HG03135 (cell line): ENCODE data around the gene MTCL1.

Experiments
- ATAC-seq: cut with Tn5 transposase; IDR thresholded peaks from one replicate; pipeline ENCODE4 v1.9.1; 2021; ENCODE audit warnings: mild to moderate bottlenecking, moderate library complexity; ENCODE audit not compliant: unreplicated experiment

Gene MTCL1

GRCh38 chr18:8709248-8710059 lies 4.1 kb downstream of the MTCL1 start:
- ATAC-seq = no peak

- ATAC-seq = no peak
Observed at GRCh38 chr18:8711736-8712135, 6.4 kb downstream of the MTCL1 start.

GRCh38 chr18:8713691-8714090 lies 8.3 kb downstream of the MTCL1 start:
- ATAC-seq = no peak

- no peak for ATAC-seq
Observed at GRCh38 chr18:8715599-8715998, 10.2 kb downstream of the MTCL1 start.

GRCh38 chr18:8717011-8717770 lies 11.8 kb downstream of the MTCL1 start:
- ATAC-seq = no peak

- ATAC-seq = no peak
Observed at GRCh38 chr18:8718401-8718913, 13.1 kb downstream of the MTCL1 start.

GRCh38 chr18:8719192-8719591 lies 13.8 kb downstream of the MTCL1 start:
- ATAC-seq = no peak

- no peak for ATAC-seq
Observed at GRCh38 chr18:8720141-8720540, 14.8 kb downstream of the MTCL1 start.

- ATAC-seq = no peak
Observed at GRCh38 chr18:8721094-8721669, 15.8 kb downstream of the MTCL1 start.

- ATAC-seq = no peak
Observed at GRCh38 chr18:8721716-8722115, 16.4 kb downstream of the MTCL1 start.

- no peak for ATAC-seq
Observed at GRCh38 chr18:8722946-8723820, 17.8 kb downstream of the MTCL1 start.

GRCh38 chr18:8724452-8724851 lies 19.1 kb downstream of the MTCL1 start:
- no peak for ATAC-seq

GRCh38 chr18:8726281-8726680 lies 20.9 kb downstream of the MTCL1 start:
- ATAC-seq = no peak

- no peak for ATAC-seq
Observed at GRCh38 chr18:8726963-8727705, 21.8 kb downstream of the MTCL1 start.

- no peak for ATAC-seq
Observed at GRCh38 chr18:8730080-8730827, 24.9 kb downstream of the MTCL1 start.

- no peak for ATAC-seq
Observed at GRCh38 chr18:8732442-8733360, 27.3 kb downstream of the MTCL1 start.

- ATAC-seq = no peak
Observed at GRCh38 chr18:8734496-8734895, 29.1 kb downstream of the MTCL1 start.

- no peak for ATAC-seq
Observed at GRCh38 chr18:8735274-8735673, 29.9 kb downstream of the MTCL1 start.
